Upper lobe of right lung (tissue), 1 donor: Measurements from ENCODE around the gene CFAP107. TPM values are rescaled to one million over a fixed set of nuclear protein-coding genes. Genes with fewer than 3 reads are reported as not detected.

Experiments used
- ATAC-seq: fragments of 200-7000 bp; cut with Tn5 transposase; one replicate; pipeline ENCODE4 v1.9.1; 2020; ENCODE audit warnings: mild to moderate bottlenecking, moderate library complexity
- DNase-seq: peaks from one replicate; pipeline ENCODE4 v3.0.0-alpha.2; 2020
- H3K27ac ChIP-seq: fragments of 200-600 bp; one replicate; pipeline ENCODE4 v1.8.0; 2022
- H3K27me3 ChIP-seq: fragments of 200-600 bp; one replicate; pipeline ENCODE4 v1.8.0; 2022; ENCODE audit warnings: mild to moderate bottlenecking
- H3K36me3 ChIP-seq: fragments of 200-600 bp; one replicate; pipeline ENCODE4 v1.8.0; 2022
- H3K4me1 ChIP-seq: fragments of 200-600 bp; one replicate; pipeline ENCODE4 v1.8.0; 2022
- H3K4me3 ChIP-seq: fragments of 200-600 bp; one replicate; pipeline ENCODE4 v1.8.0; 2022; ENCODE audit warnings: mild to moderate bottlenecking
- H3K9me3 ChIP-seq: fragments of 200-600 bp; one replicate; pipeline ENCODE4 v1.8.0; 2022
- intact Hi-C: fragments of 100-400 bp; cut with DNase I; formaldehyde crosslinking; loops from one replicate; pipeline ENCODE4 v1.11.0; 2022
- total RNA-seq: library from RNA; stranded (reverse); fragmentation: NEBNext Ultra II Directional; extraction: Animal tissue kit (Norgen Biotek cat#: 25700); gene quantifications from one replicate; pipeline ENCODE4 v1.2.1, GENCODE V29; 2021
- TF ChIP-seq, protein P1 (sequence below): fragments of 200-600 bp; IDR thresholded peaks from one replicate; pipeline ENCODE4 v1.8.0; 2022; ENCODE audit warnings: antibody characterized with exemption
- donor health status: DM: no; HTN: yes; CAD: no; lungs with severe emphysema.

CFAP107 gene
- total RNA-seq, 1 donor from 2014 or later = not detected

DNA sequence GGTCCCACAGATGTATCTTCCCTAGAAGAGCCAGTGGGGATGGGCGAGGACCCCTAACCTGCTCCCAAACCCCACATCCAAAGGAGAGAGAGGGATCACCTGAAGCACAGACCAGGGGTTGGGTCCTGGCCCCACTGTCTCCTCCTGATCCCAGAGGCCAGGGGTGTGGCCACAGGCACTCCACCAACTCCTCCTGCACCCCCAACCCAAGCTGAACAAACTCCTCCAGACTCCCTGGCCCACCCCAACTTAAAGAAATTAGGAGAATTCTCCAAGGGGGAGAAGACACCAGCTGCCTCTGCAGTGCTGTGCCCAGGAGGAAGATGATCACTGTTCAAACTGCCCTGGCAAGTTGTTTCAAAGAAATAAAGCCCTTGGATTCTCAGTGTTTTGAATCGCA, 23.0 kb downstream of the CFAP107 start:
- TF ChIP-seq, protein P1, sequence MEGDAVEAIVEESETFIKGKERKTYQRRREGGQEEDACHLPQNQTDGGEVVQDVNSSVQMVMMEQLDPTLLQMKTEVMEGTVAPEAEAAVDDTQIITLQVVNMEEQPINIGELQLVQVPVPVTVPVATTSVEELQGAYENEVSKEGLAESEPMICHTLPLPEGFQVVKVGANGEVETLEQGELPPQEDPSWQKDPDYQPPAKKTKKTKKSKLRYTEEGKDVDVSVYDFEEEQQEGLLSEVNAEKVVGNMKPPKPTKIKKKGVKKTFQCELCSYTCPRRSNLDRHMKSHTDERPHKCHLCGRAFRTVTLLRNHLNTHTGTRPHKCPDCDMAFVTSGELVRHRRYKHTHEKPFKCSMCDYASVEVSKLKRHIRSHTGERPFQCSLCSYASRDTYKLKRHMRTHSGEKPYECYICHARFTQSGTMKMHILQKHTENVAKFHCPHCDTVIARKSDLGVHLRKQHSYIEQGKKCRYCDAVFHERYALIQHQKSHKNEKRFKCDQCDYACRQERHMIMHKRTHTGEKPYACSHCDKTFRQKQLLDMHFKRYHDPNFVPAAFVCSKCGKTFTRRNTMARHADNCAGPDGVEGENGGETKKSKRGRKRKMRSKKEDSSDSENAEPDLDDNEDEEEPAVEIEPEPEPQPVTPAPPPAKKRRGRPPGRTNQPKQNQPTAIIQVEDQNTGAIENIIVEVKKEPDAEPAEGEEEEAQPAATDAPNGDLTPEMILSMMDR = no peak
- no peak for DNase-seq
- intact Hi-C loops = no loop called here

GRCh38 chr1:12769976-12770505, 24.0 kb downstream of the CFAP107 start:
- ATAC-seq (no peak), DNase-seq (no peak)
- Histone ChIP-seq H3K36me3 (no peaks in the 10 kb centered on the region), H3K9me3 (no peaks in the 10 kb centered on the region), H3K27me3 (peaks cover 12% of the 10 kb centered on the region), H3K27ac (no peak overlapping the region), H3K4me1 (no peaks in the 10 kb centered on the region), H3K4me3 (no peak overlapping the region)
- TF ChIP-seq, protein P1 = no peak
- intact Hi-C loops = no loop called here

More for the DNA sequence above, 23.0 kb downstream of the CFAP107 start:
- H3K9me3 ChIP-seq = no peaks in the 10 kb centered on the region
- H3K4me1 ChIP-seq = no peaks in the 10 kb centered on the region
- no peaks in the 10 kb centered on the region for H3K36me3 ChIP-seq
- no peak overlapping the region for H3K4me3 ChIP-seq
- peaks cover 12% of the 10 kb centered on the region for H3K27me3 ChIP-seq
- ATAC-seq = no peak
- no peak overlapping the region for H3K27ac ChIP-seq

GRCh38 chr1:12770620-12771019, 24.6 kb downstream of the CFAP107 start:
- Histone ChIP-seq H3K27me3 (peaks cover 12% of the 10 kb centered on the region), H3K36me3 (no peaks in the 10 kb centered on the region), H3K4me1 (no peaks in the 10 kb centered on the region), H3K27ac (no peak overlapping the region), H3K9me3 (no peaks in the 10 kb centered on the region), H3K4me3 (no peak overlapping the region)
- TF ChIP-seq, protein P1 = no peak
- intact Hi-C loops = no loop called here
- ATAC-seq (no peak), DNase-seq (no peak)

GRCh38 chr1:12771186-12771585, 25.2 kb downstream of the CFAP107 start:
- H3K36me3 ChIP-seq = no peaks in the 10 kb centered on the region
- no peak for DNase-seq
- H3K27ac ChIP-seq = no peak overlapping the region
- H3K4me3 ChIP-seq = no peak overlapping the region
- H3K4me1 ChIP-seq = no peaks in the 10 kb centered on the region
- ATAC-seq = no peak
- no peaks in the 10 kb centered on the region for H3K9me3 ChIP-seq
- peaks cover 12% of the 10 kb centered on the region for H3K27me3 ChIP-seq
- TF ChIP-seq, protein P1 = no peak
- intact Hi-C loops = no loop called here

DNA sequence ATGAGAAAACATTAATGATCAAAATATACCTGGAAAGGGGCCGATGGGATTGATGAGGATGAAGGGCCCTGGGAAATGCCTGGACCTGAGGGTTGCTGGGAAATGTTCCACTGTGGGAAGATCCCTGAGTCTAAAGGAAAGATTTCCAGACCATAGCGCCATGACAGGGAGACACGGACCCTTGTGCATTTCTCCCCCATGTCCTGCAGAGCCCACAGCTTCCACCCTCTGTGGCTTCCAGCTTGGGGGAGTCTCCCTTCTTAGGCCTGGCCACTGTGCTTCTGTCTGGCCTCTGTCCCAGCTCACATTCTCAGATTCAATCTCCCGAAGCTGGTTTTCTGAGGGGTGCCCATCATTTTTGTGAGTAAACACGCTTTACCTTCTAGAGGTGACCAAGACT, 26.5 kb downstream of the CFAP107 start:
- Histone ChIP-seq H3K4me1 (no peaks in the 10 kb centered on the region), H3K27ac (no peak overlapping the region), H3K27me3 (peaks cover 12% of the 10 kb centered on the region), H3K4me3 (no peak overlapping the region), H3K36me3 (no peaks in the 10 kb centered on the region), H3K9me3 (no peaks in the 10 kb centered on the region)
- DNase-seq = no peak
- intact Hi-C loops = no loop called here
- TF ChIP-seq, protein P1 = no peak
- ATAC-seq = no peak

- TF ChIP-seq, protein P1 = no peak
- DNase-seq (no peak), ATAC-seq (no peak)
- Histone ChIP-seq H3K4me3 (no peak within 1 kb of the TSS), H3K27ac (no peak within 1 kb of the TSS), H3K4me1 (no peaks in the 10 kb centered on the region), H3K9me3 (no peaks in the 10 kb centered on the region), H3K36me3 (no peaks in the 10 kb centered on the region), H3K27me3 (peaks cover 12% of the 10 kb centered on the region)
- intact Hi-C loops = no loop called here
Observed at GRCh38 chr1:12773438-12773837, 27.4 kb downstream of the CFAP107 start, which contains the start of gene PRAMEF12. TSS of gene PRAMEF12 (plus strand) at chr1:12773738. CDS start at chr1:12774868, 1,130 bp downstream.
